Endothelial cell (in vitro differentiated cells): Measurements from ENCODE around the gene NLRC5. TPM values are rescaled to one million over a fixed set of nuclear protein-coding genes. Genes with fewer than 3 reads are reported as not detected.

Experiments
- DNase-seq: peaks from one replicate; pipeline ENCODE4 v3.0.0; 2021; ENCODE audit warnings: low spot score
- H3K27ac Mint-ChIP-seq: one replicate; pipeline ENCODE4 v1.8.0; 2021; ENCODE audit warnings: mixed read lengths, inconsistent platforms; ENCODE audit not compliant: unreplicated experiment
- H3K27me3 Mint-ChIP-seq: one replicate; pipeline ENCODE4 v1.8.0; 2021; ENCODE audit warnings: mild to moderate bottlenecking, moderate library complexity, mixed read lengths, inconsistent platforms; ENCODE audit not compliant: unreplicated experiment
- H3K36me3 Mint-ChIP-seq: one replicate; pipeline ENCODE4 v1.8.0; 2021; ENCODE audit warnings: mild to moderate bottlenecking, low read depth, mixed read lengths, inconsistent platforms; ENCODE audit not compliant: unreplicated experiment
- H3K4me1 Mint-ChIP-seq: one replicate; pipeline ENCODE4 v1.8.0; 2021; ENCODE audit warnings: mild to moderate bottlenecking, mixed read lengths, inconsistent platforms; ENCODE audit not compliant: unreplicated experiment
- H3K4me3 Mint-ChIP-seq: one replicate; pipeline ENCODE4 v1.8.0; 2021; ENCODE audit warnings: mild to moderate bottlenecking, mixed read lengths, inconsistent platforms; ENCODE audit not compliant: unreplicated experiment
- H3K9me3 Mint-ChIP-seq: one replicate; pipeline ENCODE4 v1.8.0; 2021; ENCODE audit warnings: mixed read lengths, inconsistent platforms; ENCODE audit not compliant: unreplicated experiment
- total RNA-seq: library from RNA; stranded (reverse); fragmentation: NEBNext Ultra II Directional; extraction: Animal tissue kit (Norgen Biotek cat#: 25700); gene quantifications from one replicate; pipeline ENCODE4 v1.2.1, GENCODE V29; 2021; ENCODE audit not compliant: unreplicated experiment
- TF ChIP-seq, protein P1 (sequence below): fragments of 200-600 bp; sonication (generic); IDR thresholded peaks from one replicate; pipeline ENCODE4 v1.5.0; 2021; ENCODE audit warnings: antibody characterized with exemption; ENCODE audit not compliant: unreplicated experiment

Gene NLRC5
- total RNA-seq, 1 donor from 2014 or later, result 2.4 TPM

DNA sequence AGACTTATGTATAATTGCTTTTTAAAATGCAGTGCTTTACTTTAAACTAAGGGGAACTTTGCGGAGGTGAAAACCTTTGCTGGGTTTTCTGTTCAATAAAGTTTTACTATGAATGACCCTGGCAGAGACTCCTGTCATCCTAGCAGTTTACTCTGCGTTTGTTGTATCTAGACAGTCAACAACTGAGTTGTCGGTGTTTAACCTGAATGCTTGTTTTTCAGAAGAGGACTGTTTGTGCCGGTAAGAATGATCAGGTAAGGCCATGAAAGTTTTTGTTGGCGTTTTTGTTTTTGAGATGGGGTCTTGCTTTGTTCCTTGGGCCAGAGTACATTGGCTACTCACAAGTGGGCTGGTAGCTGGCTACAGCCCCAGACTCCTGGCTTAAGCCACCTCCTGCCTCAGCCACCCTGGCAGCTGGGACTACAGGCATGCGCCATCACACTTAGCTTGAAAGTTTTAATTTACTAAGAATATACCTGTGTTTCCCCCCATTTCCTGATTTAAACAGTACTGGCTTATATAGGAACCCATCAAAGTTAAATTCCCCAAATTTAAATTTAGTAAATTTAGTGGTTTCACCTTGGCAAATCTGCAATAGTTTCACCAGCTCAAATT, 45.5 kb upstream of the NLRC5 start:
- no peak for DNase-seq
- no peaks in the 10 kb centered on the region for H3K4me1 Mint-ChIP-seq
- H3K27me3 Mint-ChIP-seq, result no peaks in the 10 kb centered on the region
- TF ChIP-seq, protein P1, sequence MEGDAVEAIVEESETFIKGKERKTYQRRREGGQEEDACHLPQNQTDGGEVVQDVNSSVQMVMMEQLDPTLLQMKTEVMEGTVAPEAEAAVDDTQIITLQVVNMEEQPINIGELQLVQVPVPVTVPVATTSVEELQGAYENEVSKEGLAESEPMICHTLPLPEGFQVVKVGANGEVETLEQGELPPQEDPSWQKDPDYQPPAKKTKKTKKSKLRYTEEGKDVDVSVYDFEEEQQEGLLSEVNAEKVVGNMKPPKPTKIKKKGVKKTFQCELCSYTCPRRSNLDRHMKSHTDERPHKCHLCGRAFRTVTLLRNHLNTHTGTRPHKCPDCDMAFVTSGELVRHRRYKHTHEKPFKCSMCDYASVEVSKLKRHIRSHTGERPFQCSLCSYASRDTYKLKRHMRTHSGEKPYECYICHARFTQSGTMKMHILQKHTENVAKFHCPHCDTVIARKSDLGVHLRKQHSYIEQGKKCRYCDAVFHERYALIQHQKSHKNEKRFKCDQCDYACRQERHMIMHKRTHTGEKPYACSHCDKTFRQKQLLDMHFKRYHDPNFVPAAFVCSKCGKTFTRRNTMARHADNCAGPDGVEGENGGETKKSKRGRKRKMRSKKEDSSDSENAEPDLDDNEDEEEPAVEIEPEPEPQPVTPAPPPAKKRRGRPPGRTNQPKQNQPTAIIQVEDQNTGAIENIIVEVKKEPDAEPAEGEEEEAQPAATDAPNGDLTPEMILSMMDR, result no peak
- H3K27ac Mint-ChIP-seq, result no peak overlapping the region
- no peak overlapping the region for H3K4me3 Mint-ChIP-seq
- peaks cover 25% of the 10 kb centered on the region for H3K36me3 Mint-ChIP-seq
- no peaks in the 10 kb centered on the region for H3K9me3 Mint-ChIP-seq

DNA sequence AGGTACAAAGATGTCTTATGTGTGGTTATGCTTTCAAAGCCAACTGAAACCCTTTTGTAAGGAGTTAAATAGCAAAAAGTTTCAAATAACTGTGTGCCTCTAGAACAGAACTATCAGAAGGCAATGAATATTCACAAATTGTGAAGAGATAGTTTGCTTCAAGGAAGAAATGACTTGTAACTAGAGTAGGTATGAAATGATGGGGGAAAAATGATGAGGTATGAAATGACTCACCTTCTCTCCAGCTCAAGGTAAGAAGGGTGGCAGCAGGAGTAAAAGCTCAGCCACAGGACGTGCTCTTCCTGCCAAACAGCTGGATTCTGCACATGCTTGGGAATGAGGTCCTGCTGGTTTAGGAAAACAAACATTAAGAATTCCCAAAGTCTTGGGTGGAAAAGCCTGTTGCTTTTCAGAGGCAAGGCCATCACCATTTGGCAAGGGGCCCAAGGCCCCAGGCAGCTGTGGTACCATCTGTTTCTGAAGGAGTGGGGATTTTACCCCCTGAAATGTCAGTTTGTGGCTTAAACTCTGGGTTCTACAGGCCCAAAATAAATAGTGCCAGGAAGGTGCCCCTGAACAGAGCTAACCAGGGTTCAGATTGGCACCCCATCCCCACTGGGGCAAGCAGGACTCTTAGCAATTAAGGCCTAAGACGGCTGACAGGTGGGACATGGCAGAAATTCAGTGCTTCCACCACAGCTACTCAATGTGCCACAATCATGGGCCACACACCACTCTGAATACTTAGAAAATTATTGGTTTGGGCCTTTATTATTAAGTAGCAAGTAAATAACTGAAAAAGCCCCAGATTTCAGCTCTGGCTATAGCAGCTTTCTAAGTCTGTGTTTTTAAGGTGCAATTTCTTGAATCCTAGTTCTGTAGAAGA, 44.2 kb upstream of the NLRC5 start:
- no peak for DNase-seq
- peaks cover 2% of the 10 kb centered on the region for H3K4me1 Mint-ChIP-seq
- no peaks in the 10 kb centered on the region for H3K27me3 Mint-ChIP-seq
- no peaks in the 10 kb centered on the region for H3K9me3 Mint-ChIP-seq
- no peak overlapping the region for H3K27ac Mint-ChIP-seq
- peak overlapping the region; percentile 52 for H3K4me3 Mint-ChIP-seq
- TF ChIP-seq, protein P1, result no peak
- H3K36me3 Mint-ChIP-seq, result peaks cover 16% of the 10 kb centered on the region

DNA sequence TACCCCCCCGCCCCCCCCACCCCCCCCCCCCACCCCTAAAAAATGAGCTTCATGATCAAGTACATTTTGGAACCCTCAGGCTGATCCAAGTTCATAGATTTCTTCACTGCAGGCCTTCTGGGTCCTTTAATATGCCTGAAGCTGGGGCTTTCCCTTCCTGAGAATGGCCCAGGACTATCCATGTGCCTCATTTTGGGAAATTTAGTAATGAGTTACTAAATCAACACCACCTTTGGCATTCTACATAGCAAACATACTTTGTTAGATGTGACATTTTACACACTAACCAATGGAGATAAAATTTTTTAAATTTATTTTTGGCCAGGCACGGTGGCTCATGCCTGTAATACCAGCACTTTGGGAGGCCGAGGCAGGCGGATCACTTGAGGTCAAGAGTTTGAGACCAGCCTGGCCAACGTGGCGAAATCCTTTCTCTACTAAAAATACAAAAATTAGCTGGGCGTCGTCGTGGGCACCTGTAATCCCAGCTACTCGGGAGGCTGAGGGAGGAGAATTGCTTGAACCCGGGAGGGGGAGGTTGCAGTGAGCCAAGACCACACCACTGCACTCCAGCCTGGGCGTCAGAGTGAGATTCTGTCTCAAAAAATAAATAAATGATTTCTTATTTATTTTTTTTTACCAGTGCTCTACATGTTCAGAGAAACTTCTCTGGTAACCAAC, 43.4 kb upstream of the NLRC5 start:
- H3K4me1 Mint-ChIP-seq, result peaks cover 2% of the 10 kb centered on the region
- no peak overlapping the region for H3K4me3 Mint-ChIP-seq
- TF ChIP-seq, protein P1, result no peak
- H3K27ac Mint-ChIP-seq, result no peak overlapping the region
- no peak for DNase-seq
- no peaks in the 10 kb centered on the region for H3K9me3 Mint-ChIP-seq
- peaks cover under 1% of the 10 kb centered on the region for H3K27me3 Mint-ChIP-seq
- H3K36me3 Mint-ChIP-seq, result peaks cover 15% of the 10 kb centered on the region

DNA sequence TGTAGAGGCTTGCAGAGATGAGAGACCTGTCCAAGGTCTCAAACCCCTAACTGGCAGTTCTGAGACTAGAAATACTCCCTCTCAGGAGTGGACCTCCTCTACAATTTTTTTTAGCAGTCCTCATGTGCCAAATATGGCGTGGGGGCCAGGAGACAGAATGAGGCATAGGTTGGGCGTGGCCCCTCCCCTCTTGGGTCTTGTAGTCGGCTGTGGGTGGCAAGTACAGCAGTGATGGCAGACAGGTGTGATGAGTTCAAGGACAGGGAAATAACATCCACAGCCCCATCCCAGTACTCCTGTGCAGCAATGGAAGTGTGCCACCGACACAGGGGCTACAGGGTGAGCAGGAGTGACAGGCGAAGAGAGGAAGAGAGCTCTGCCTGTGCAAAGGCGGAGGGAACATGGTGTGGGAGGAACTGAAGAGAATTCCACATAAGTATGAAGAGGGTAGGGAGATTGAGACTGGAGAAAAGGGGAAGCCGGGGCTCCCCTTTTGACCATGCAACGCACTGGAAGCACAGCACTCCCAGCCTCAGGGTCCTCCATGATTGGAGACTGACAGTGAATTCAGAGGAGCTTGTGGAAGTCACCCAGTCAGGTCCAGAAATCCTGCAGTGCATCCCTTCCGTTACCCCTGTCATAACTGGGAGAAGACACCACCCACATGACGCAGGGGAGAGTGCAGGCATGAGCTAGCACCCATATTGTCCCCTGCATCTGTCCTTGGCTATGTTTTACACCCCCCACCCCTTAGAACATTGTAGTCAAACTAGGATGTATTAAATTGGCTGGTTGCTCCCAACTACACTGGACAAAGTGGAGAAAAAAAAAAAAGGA, 42.4 kb upstream of the NLRC5 start:
- no peak overlapping the region for H3K27ac Mint-ChIP-seq

More for the DNA sequence above, 42.4 kb upstream of the NLRC5 start:
- Mint-ChIP-seq H3K4me3 (no peak overlapping the region), H3K9me3 (no peaks in the 10 kb centered on the region), H3K36me3 (peaks cover 12% of the 10 kb centered on the region), H3K4me1 (peaks cover 2% of the 10 kb centered on the region), H3K27me3 (peaks cover 2% of the 10 kb centered on the region)
- no peak for DNase-seq
- TF ChIP-seq, protein P1, result no peak
